H4 (cell line): Measurements from ENCODE around the gene PAPSS1. TPM values are rescaled to one million over a fixed set of nuclear protein-coding genes. Genes with fewer than 3 reads are reported as not detected.
"Not testable (repeated sequence)": the region's sequence is repeated elsewhere in the genome, so short reads cannot be mapped to it uniquely, and the experiment has no call there.

Experiments used
- DNase-seq: peaks from one replicate; pipeline ENCODE4 v3.0.0-alpha.2; 2015; ENCODE audit warnings: low spot score
- total RNA-seq: library from RNA; depleted of rRNA; stranded (reverse); fragments of >200 nt; shearing (Covaris generic); gene quantifications from 2 replicates; pipeline ENCODE4 v1.2.3, GENCODE V29; 2014

Gene PAPSS1
- total RNA-seq, 1 experiment from 2014 or later, result 46.9 TPM

DNA sequence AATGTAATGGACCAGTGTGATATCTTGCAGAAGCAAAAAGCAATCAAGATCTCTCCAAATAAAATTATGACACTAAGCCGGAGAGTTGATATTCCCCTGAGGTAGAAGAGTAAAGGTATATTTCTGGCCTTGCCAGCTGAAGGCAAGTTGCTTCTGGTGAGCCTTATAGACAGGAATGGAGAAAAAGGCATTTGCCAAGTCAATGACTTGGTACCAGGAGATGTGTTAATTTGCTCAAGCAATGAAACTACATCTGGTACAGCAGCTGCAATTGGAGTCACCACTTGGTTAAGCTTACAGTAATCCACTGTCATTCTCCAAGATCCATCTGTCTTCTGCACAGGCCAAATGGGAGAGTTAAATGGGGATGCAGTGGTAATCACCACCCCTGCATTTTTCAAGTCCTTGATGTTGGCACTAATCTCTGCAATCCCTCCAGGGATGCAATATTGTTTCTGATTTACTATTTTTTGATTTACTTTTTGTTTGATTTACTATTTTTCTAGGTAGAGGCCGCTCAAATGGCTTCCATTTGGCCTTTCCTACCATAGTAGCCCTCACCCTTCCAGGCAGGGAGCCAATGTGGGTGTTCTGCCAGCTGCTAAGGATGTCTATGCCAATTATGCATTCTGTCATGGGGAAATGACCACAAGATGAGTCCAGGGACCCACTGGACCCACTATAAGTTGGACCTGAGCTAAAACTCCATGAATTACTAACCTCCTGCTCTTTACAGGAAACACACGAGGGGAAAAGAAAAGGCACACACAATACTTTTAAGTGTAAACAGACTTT is 6.3 kb upstream of the PAPSS1 start:
- DNase-seq, result not testable (repeated sequence)

DNA sequence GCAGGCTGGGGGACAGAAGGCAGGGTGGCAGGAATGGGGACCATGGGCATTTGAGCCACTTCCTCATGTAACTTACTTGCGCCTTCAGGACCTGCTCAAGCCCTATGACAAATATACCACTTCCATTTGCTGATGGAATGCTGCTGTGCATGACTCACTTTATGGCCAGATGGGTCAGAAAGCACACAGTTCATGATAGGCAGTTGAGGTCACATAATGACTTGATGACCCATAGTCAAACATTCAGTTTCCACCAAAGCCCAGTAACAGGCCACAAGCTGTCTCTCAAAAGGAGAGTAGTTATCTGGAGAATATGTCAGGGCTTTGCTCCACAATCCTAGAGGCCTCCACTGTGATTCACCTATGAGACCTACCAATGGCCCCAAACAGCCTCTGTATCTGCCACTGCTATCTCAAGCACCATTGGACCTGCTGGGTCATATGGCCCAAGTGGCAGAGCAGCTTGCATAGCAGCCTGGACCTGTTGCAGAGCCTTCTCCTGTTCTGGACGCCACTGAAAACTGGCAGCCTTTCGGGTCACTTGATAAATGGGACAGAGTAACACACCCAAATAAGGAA is 5.3 kb upstream of the PAPSS1 start:
- no peak for DNase-seq

DNA sequence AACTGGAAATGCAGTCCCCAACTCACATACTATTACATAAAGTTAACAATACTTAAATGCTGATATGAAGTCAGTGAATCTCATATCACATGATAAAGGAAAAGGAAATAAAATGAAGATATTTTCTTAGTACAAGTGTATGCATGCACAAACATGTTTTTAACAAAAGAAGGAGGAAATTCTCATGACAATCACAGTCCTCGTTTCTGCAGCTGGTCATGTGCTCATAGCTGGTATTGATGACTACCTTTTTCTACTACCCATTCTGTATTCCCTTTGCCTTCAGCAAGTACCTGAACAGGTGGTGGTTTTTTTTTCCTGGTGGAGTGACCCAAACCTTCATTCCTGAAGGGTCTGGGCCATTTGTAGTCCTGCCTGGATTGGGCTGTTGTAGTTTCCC is 3.3 kb upstream of the PAPSS1 start:
- DNase-seq, result not testable (repeated sequence)

DNA sequence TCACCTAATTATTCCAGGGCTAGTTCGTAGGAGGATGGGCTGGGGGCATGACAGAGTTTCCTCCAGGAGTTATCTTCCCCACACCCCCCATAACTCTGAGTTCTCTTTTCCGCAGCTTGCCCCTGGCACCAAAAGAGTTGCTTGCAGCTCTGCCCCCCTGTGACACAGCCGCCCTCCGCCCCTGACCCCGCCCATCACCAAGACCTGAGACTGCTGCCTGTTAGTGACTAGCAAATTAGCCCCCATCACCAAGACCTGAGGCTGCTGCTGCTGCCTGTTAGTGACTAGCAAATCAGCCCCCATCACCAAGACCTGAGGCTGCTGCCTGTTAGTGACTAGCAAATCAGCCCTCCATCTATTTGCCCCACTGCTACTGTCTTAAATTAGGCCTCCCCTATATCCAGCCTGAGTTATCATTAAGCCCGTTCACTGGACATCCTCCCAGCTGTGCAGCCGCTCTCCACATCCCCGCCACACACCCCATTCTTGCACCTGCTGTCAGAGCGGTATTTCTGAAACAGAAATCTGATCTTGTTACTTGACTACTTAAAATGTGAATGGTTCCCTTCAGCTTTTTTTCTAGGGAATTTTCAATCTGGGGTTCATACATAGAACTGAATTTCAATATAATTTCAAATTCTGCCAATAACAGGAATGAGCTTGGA is 1.5 kb upstream of the PAPSS1 start:
- no peak for DNase-seq

DNA sequence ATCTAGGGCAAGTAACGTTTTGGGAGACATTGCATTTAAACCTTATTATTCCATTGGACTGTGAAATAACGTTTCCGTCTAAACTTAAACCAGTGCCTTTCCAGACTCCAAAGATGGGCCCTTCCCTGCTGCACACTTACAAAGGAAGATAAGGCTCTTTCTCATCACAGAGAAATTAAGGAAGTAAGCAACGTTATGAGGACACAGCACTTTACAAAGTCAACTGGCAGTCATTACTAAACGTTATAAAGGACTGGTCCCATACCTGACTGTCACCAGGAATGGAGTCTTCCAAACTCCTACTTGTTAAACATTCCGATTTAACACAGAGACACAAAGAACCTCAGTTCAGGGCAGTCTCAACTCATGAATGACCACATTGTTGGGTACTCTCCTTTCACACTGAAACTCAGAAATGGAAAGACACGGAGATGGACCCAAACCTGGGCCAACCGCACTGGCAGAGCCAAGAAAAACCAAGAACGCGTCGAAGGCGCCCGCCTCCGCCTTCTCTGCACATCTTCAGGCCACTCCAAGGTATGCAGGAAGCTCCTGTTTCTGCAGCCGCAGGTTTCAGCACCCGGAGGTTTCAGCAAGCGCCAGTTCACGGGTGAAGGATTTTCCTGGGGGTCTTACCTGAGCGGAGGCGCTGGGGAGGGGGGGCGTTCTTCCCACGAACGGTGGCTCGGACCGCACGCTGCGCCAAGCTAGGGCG is 670 bp downstream of the PAPSS1 start:
- DNase-seq, result no peak

DNA sequence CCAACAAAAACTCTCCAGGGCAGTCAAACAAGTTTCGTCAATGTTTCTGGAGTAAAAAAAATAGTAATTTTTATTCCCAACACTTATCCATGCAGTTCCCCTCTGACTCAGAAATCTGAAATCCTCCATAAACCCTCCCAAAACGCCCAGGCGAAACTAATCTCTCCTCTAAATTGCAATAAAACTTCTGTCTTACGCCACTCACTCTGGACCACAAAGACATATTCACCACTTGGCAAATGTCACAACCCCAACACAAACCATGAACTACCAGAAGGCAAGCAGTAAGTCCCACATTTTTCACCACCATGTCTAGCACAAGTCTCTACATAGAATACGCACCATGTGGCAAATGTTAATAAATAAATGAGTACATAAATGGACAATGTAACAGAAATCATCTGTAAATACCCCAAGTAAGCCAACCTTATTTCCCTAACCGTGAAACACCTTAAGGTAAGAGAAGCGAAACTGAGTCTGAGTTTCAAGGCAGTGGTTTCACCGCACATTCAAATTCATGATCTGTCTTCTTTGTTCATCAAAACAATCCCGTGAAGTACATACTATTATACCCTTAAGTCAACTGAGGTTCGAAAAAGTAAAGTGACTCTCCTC is 1.6 kb downstream of the PAPSS1 start:
- no peak for DNase-seq

DNA sequence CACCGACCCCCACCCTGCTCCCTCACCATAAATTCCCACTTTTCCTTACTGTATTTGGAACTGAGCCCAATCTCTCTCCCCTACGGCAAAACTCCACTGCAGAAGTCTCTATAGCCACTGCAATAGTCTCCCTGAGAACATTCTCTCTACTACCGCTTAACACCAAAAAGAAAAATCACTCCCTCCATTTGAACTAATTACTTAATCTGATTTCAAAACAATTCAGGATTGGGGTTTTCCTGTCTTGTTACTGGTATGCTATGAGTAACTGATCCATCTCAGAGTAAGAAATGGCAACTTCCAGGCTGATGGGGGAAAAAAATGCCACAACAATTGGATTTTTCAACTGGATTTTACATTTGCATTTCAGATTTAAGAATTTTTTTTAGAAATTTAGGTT is 5.8 kb downstream of the PAPSS1 start:
- DNase-seq, result no peak

DNA sequence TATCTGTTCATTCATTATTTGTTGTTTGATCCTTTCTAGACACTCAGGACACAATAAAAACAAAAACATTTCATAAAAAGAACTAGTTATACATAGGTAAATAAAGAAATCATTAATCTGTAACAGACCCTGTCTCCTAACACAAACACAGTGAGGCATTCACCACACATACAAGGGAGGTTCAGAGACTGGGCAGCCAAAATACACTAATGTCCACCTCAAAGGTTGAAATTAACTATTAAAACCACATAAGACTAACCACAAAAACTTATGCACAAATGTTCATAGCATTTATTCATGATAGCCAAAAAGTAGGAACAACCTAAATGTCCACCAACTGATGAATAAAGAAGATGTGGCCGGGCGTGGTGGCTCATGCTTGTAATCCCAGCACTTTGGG is 7.8 kb downstream of the PAPSS1 start:
- no peak for DNase-seq

DNA sequence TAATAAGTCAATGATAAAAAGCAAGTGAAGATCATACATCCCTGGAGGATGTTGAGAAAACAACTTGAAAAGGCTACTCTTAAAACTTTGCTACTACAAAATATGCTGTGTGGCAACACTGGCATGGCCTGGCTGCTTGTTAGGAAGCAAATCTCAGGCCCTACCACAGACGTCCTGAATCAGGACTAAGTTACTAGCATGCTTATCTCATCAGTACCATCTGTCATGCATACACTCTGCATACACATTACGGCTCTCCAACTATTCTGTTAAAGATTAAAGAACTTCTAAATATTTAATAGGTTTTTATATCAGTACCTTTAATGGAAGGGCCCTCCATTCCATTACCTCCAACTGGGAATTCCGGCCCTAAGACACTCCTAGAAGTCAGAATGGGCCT is 8.2 kb downstream of the PAPSS1 start:
- DNase-seq, result no peak

DNA sequence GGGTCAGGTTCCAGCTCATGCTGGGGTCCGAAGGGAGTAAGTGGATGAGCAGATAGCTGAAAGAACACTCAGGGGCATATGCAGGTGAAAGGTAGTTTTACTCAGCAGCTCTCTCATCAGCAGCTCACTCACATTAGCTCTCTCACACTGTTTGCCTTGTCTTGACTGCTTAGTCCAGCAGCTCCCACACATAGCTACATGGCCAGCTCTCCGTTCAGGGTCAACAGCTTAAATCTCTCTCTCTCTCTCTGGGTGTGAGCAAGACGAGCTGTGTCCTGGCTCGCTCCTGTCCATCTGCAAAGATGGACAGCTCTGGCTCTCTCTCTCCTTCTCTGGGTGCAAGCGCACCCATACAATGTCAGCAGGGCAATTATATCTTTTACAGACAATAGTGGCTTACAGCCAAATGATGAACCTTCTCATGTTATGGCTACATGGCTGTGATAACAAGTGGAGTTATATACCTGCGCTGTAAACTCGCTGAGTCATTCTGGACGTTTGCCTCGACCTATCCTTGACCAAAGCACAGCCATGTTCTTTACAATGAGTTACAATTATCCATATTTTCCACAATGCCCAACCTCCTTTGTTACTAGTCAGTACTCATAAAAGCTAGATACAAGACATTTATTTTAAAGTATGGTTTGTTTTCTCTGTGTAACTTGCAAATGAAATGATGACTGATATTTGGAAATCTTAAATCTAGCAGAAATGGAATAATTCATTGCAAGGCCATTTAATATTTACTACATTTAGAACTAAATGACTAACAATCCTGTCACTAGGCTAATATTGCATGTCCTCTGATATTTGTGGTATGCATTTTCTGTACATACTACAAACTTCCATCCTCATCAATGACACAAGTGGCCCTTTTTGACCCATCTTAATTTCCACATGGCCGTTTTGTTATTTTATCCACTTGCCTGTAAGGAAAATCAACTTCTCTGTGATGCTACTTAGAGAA is 9.3 kb downstream of the PAPSS1 start:
- DNase-seq, result no peak

DNA sequence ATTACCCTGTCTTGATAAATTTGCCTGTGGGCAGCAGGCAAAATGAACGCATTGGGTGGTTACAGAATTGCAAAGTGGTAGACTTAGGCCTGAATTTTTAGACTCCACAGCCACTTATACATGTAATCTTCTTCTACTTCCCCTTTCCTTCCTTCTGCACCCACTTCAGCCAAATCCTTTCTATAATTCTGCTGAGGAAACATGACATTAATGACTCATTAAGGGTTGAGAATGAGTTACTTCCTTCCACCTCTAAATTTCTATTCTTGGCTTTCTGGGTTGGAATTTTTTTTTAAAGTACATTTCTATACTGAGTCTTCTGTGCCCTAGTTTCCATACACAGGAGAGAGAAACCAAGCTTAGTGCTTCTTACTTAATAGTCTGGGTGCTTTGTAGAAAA is 10.1 kb downstream of the PAPSS1 start:
- DNase-seq, result no peak

DNA sequence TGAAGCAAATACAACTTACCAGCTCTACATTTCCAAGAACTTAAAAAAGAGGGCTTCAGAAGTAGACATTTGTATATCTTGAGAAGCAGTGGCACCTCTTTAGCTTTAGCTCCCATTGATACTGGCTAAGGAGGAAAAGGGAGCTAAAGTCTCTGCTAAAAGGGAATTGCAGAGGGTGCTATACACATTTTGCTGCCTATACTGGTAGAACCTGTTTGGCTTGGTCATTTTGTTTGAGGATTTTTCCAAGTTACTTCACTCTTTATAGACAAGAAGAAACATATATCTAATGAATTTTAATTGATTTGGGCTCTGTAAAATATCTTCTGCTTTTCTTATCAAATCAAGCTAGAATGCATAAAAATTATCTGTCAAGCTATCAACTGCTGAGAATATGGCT is 11.8 kb downstream of the PAPSS1 start:
- no peak for DNase-seq

DNA sequence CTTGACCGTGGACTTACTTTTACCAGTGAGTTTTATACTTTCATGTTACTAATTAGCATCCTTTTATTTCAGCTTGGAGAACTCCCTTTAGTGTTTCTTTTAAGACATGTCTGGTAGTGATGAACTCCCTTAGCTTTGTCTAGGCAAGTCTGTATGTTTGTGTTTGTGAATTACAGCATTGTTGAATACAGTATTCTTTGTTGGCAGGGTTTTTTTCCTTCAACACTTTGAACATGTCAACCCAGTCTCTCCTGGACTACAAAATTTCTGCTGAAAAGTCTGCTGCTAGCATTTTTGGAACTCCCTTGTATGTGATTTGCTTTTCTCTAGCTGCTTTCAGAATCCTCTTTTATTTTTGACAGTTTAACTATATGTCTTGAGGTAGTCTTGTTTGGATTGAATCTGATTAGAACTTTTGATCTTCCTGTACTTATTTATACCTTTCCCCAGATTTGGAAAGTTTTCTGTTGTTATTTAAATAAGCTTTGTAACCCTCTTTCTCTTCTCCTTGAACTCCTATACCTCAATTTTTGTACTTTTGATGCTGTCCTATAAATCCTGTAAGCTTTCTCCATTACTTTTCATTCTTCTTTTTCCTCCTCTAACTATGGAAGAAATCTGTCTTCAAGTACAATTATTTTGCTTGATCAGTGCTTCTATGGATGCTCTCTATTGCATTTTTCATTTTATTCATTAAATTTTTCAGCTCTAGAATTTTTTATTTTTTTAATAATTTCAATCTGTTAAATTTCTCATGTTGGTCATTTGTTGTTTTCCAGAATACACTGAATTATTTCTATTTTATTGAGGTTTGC is 14.1 kb downstream of the PAPSS1 start:
- no peak for DNase-seq

DNA sequence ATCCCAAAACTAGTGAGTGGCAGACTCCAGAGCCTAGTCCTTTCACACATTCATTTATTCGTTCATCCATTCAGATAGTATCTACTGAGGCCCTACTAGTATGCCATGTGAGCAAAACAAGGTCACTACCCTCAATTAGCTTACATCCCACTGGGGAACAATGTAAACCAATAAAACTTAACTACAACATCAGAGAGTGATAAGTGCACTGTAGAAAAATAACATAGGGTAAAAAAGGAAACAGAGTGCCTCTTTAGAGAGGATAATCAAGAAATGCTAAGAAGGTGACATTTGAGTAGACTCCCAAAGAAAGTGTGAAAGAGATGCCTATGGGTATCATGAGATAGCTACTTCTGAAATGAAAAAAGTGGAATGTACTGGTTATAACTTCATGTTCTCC is 18.5 kb downstream of the PAPSS1 start:
- DNase-seq, result no peak

DNA sequence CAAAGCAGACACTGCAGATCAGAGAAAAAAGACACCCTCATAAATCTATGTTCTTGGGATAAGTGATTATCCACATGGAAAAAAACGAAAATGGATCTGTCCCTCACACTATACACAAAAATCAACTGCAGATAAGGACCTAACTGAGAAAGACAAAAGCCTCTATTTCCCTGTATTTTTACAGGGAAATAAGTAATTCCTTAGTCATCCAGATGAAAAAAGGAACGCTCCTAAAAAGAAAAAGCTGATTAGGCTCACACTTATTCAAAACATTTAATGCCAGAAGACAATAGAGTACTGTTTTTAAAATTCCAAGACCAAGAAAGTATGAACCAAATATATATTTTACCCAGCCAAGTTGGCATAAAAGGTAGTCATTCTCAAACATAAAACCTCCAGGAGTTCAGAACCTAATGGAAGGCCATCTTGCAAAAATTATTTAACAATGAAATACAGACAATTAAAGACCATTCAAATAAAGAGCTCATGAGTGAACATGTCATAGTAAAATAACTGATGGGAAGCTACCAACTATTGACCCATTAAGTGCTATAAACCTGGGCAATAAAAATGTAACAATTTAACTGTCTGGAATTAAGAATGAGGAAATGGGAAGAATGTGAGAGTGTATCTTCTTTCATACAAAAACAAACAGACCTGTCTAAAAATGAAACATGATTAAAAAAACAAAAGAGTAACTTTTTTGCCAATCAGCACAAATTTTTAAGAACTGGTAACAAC is 20.4 kb downstream of the PAPSS1 start:
- DNase-seq, result no peak

DNA sequence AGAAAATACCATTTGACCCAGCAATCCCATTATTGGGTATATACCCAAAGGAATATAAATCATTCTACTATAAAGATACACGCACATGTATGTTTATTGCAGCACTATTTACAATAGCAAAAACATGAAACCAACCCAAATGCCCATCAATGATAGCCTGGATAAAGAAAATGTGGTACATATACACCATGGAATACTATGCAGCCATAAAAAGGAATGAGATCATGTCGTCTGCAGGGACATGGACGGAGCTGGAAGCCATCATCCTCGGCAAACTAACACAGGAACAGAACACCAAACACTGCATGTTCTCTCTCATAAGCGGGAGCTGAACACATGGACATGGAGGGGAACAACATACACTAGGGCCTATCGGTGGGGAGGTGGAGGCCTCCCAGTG is 23.8 kb downstream of the PAPSS1 start:
- not testable (repeated sequence) for DNase-seq

DNA sequence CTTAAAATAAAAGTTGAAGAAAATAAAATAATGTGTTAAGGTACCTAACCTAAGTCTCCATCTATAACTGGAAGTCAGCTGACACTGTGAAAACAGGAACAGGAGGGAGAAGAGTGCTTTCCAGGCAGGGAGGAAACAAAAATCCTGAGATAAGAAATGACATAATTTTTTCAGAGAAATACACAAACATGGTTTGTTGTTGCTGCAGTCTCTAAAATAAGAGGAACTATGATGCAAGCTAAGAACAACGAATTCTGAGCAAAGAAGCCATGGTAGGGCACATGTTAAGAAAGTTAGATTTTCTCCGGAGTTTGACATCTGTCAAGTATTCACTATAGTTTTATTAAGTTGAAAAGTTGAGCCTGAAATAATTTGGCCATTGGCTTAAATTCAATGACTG is 26.9 kb downstream of the PAPSS1 start:
- no peak for DNase-seq

DNA sequence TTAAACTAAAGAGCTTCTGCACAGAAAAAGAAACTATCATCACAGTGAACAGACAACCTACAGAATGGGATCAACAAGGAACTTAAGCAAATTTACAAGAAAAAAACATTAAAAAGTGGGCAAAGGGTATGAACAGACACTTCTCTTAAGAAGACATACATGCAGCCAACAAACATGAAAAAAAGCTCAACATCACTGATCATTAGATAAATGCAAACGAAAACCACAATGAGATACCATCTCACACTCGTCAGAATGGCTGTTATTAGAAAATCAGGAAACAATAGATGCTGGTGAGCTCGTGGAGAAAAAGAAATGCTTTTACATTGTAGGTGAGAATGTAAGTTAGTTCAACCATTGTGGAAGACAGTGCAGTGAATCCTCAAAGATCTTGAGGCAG is 27.8 kb downstream of the PAPSS1 start:
- no peak for DNase-seq

DNA sequence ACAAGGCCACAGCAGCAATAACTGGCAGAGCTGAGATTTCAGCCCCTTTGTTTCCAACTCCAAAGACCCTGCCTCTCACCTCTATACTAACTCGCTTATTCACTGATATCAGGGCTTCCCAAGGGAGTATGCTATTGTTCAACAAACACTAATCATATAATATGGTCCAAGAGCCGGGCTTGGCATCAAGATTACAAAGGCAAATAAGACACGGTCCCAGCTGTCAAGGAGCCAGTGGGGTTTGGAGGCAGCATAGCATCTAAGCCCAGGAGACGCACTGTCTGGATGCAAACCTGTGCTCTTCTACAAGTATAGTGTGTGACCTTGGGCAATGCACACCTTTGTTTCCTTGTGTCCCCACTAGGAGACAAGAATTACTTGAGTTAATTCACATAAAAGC is 28.7 kb downstream of the PAPSS1 start:
- no peak for DNase-seq
